GM21528 (cell line): Measurements from ENCODE around the gene MAP3K21.

Source experiments
- ATAC-seq: cut with Tn5 transposase; IDR thresholded peaks from one replicate; pipeline ENCODE4 v1.9.1; 2021; ENCODE audit warnings: mild to moderate bottlenecking, moderate library complexity; ENCODE audit not compliant: unreplicated experiment, low FRiP score

Gene MAP3K21

GRCh38 chr1:233327651-233328141 is at the start of gene MAP3K21:
Gene MAP3K21 (plus strand): TSS chr1:233327724. CDS start chr1:233328029, 305 bp downstream.
- ATAC-seq: peak; percentile 52

GRCh38 chr1:233278631-233279030 is 48.9 kb upstream of the MAP3K21 start:
- ATAC-seq: no peak

GRCh38 chr1:233279971-233280370 is 47.6 kb upstream of the MAP3K21 start:
- no peak for ATAC-seq

DNA sequence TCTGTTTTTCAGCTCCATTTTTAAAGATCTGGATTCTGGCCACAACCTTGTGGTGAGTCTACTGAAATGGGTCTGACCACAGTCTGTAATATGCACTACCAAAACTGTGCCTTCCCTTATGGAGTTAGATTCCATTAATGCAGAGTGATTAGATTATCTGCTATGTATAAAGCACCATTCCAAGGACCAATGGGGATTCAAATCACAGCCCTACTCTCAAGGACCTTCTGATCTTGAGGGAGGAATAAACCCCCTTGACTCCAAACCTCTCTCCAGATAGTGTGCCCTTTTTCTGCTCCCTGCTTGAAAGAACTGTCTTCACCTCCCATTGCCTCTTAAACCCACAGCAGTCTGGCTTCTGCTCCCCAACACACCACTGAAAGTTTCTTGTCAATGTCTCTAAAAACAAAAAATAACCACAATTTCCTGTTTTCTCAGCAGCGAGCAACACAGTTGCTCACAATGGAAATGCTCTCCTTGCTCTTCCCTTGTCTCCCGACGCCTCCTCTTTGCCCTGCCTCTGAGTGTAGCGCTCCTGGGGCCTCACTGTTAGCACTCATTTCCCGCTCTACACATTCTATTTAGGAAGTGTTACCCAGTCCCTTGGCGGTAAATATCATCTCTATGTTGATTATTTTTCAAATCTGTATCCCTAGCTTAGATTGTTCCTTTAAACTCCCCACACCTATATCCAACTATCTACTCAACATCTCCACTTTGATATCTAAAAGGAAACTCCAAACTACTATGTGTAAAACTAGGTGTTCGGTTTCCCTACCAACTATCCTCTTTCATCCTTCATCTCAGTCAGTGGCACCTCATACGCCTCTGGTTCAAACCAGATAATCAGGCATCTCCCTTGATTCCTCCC is 45.6 kb upstream of the MAP3K21 start:
- ATAC-seq: peak; percentile 90

GRCh38 chr1:233282582-233282886 is 45.0 kb upstream of the MAP3K21 start:
- ATAC-seq: no peak

DNA sequence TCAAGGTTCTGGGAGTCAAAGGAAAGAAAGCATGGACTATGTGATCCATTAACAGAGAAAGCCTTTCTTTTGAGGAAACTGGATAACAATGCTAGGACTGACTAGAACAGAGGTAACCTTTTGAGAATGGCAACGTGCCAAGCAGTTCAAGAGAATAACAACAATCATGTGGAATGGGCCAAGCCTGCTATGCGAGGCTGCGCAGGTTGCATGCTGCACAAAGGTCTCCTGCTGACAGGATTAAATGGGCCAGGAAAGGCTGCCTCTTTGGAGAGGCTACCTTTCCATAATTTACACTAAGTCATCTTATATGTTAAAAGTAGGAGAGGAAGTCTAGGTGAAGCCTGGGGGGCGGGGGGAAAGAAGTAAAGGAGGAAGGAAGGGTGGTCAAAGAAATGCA is 37.8 kb upstream of the MAP3K21 start:
- no peak for ATAC-seq

GRCh38 chr1:233290396-233291034 is 37.0 kb upstream of the MAP3K21 start:
- no peak for ATAC-seq

- ATAC-seq: no peak
Observed at GRCh38 chr1:233293556-233294446, 33.7 kb upstream of the MAP3K21 start.

GRCh38 chr1:233294913-233295236 is 32.6 kb upstream of the MAP3K21 start:
- ATAC-seq: peak; percentile 57

GRCh38 chr1:233295237-233295974 is 32.1 kb upstream of the MAP3K21 start, which contains the start of gene PCNX2:
Gene PCNX2 (minus strand): TSS chr1:233295725. CDS start chr1:233295478, 247 bp downstream.
- peak; percentile 95 for ATAC-seq

- no peak for ATAC-seq
Observed at GRCh38 chr1:233295975-233296322, 31.6 kb upstream of the MAP3K21 start.

DNA sequence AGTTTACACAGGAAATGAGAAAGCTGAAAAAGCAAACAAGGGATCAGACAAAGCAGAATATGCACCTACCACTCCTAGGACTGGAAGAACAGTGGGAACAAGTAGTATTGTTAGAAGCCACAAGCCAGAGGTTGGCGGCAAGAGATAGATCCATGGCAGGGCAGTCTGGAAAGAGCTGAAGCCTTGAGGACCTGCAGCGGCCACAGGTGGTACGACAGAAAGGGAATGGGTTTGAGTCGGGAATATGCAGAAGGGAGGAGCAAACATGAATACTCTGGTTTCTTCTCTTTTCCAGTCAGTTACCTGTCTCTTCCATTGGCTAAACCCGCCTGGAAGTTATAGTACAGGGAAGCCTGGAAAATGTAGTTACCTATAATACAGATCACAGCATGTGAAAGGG is 28.1 kb upstream of the MAP3K21 start:
- no peak for ATAC-seq

GRCh38 chr1:233300326-233300725 is 27.2 kb upstream of the MAP3K21 start:
- ATAC-seq: no peak

GRCh38 chr1:233304489-233305102 is 22.9 kb upstream of the MAP3K21 start:
- ATAC-seq: no peak

GRCh38 chr1:233313434-233314155 is 13.9 kb upstream of the MAP3K21 start:
- no peak for ATAC-seq

- no peak for ATAC-seq
Observed at GRCh38 chr1:233315718-233316301, 11.7 kb upstream of the MAP3K21 start.

DNA sequence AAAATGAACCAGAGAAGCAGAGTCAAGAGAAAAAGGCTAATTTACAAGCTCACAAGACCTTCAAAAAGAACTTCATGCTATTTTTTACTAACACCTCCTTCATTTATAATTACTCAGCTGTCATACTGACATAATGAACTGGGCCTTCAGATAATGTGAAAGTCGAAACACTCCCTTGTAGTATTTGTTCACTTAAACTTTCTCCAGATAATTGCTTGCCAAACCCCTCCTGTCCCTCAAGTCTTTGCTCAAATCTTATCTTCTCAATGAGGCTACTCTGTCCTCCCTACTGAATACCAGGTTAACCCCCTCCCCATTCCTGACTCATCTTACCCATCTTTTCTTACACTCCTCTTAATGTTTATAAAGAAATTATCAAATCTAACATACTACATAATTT is 11.1 kb upstream of the MAP3K21 start:
- ATAC-seq: no peak

GRCh38 chr1:233319272-233319671 is 8.3 kb upstream of the MAP3K21 start:
- no peak for ATAC-seq

DNA sequence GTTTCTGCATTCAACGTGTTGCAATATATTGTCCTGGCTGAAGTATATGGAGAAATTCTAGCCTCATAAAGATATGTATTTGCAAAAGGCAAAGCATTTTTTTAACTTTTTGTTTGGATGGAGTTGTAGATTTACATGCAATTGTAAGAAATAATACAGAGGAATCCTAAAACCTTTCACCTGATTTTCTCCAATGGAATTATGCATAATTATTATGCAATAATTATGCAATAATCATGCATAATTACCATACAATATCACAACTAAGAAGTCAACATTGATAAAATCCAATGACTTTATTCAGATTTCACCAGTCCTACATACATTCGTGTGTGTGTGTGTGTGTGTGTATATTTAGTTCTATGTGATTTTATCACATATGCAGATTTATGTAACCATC is 7.5 kb upstream of the MAP3K21 start:
- no peak for ATAC-seq
